Upper lobe of left lung (tissue), 6 donors: ENCODE results near the gene PROKR2. TPM values are rescaled to one million over a fixed set of nuclear protein-coding genes. Genes with fewer than 3 reads are reported as not detected.

Source experiments
- ATAC-seq, 2 donors: fragments of 200-7000 bp; cut with Tn5 transposase; one replicate each; pipeline ENCODE4 v1.9.1; 2022; ENCODE audit warnings: mild to moderate bottlenecking in 2 of 2, moderate library complexity in 2 of 2; ENCODE audit not compliant: low FRiP score in 2 of 2
- DNase-seq, 2 donors: peaks; one replicate each; pipeline ENCODE4 v3.0.0-alpha.2; 2019 to 2020
- H3K27ac ChIP-seq, 4 donors: fragments of 200-600 bp; sonication (generic); one replicate each; pipeline ENCODE4 v1.5.1; 2016 to 2019
- H3K27me3 ChIP-seq, 4 donors: fragments of 200-600 bp; sonication (generic); one replicate each; pipeline ENCODE4 v1.5.1; 2017 to 2019
- H3K36me3 ChIP-seq, 4 donors: fragments of 200-600 bp; sonication (generic); one replicate each; pipeline ENCODE4 v1.5.1; 2016 to 2019
- H3K4me1 ChIP-seq, 4 donors: fragments of 200-600 bp; sonication (generic); one replicate each; pipeline ENCODE4 v1.5.1; 2018 to 2019
- H3K4me3 ChIP-seq, 4 donors: fragments of 200-600 bp; sonication (generic); one replicate each; pipeline ENCODE4 v1.5.1; 2017 to 2019; ENCODE audit warnings: mild to moderate bottlenecking in 2 of 4, moderate library complexity in 1 of 4
- H3K9me3 ChIP-seq, 4 donors: fragments of 200-600 bp; sonication (generic); one replicate each; pipeline ENCODE4 v1.5.1; 2018 to 2019
- CTCF ChIP-seq, 6 experiments: fragments of 450-650 bp in 4 of 6; fragments of 200-600 bp in 2 of 6; sonication (generic) in 2 of 6; IDR thresholded peaks; one replicate each; pipeline ENCODE4 v1.5.1; 2016 to 2019; ENCODE audit warnings: antibody characterized with exemption in 6 of 6
- EP300 ChIP-seq, 4 donors: sonication (generic); formaldehyde crosslinking; IDR thresholded peaks; one replicate each; pipeline ENCODE4 v1.5.1; 2017; ENCODE audit warnings: antibody characterized with exemption in 4 of 4, control low read depth in 2 of 4
- POLR2A ChIP-seq, 4 donors: fragments of 450-650 bp; IDR thresholded peaks; one replicate each; pipeline ENCODE4 v1.5.1; 2016 to 2017; ENCODE audit warnings: antibody characterized with exemption in 4 of 4, mild to moderate bottlenecking in 2 of 4
- POLR2AphosphoS5 ChIP-seq, 2 donors: sonication (generic); formaldehyde crosslinking; IDR thresholded peaks; one replicate each; pipeline ENCODE4 v1.5.1; 2017; ENCODE audit warnings: antibody characterized with exemption in 2 of 2
- WGBS, 2 donors: methylation state at CpG; one replicate each; pipeline ENCODE4 v1.1.5; 2017 to 2018; 5-methylcytosine and 5-hydroxymethylcytosine counted together
- total RNA-seq, 6 donors: library from RNA; depleted of rRNA in 4 of 6; stranded (reverse); fragments of >200 nt in 4 of 6; gene quantifications; one replicate each; pipeline versions ENCODE4 v1.1.0 to v1.2.1, GENCODE V29; 2016 to 2021
- donor health status: DM: no; HTN: no; CAD: no; lungs with moderate emphysema.
- donor health status: DM: no; HTN: yes; CAD: no; lungs with severe emphysema.

The PROKR2 gene
- total RNA-seq, 6 donors from 2014 or later = not detected

- no peak for ATAC-seq
- no peaks in the 10 kb centered on the region for H3K4me1 ChIP-seq
- DNase-seq = no peak
- TF ChIP-seq CTCF (IDR thresholded peaks at IDR 0.05) (no peak), POLR2AphosphoS5 (IDR thresholded peaks at IDR 0.05) (no peak), POLR2A (IDR thresholded peaks at IDR 0.05) (no peak), EP300 (IDR thresholded peaks at IDR 0.05) (no peak)
- 56 to 66% methylated on average over 4 of the region's 4 CpGs for WGBS, 2 donors
- H3K27me3 ChIP-seq = no peaks in the 10 kb centered on the region
- H3K27ac ChIP-seq = no peak overlapping the region
- no peaks in the 10 kb centered on the region for H3K36me3 ChIP-seq
- H3K9me3 ChIP-seq = peaks cover 0 to 10% (median 0%) of the 10 kb centered on the region in 4 donors
- H3K4me3 ChIP-seq = no peak overlapping the region
Observed at GRCh38 chr20:5361176-5361575, 44.4 kb upstream of the PROKR2 start.

- ATAC-seq (peak in 1 of 2 donors; percentile 61), DNase-seq (no peak)
- Histone ChIP-seq H3K4me3 (no peak overlapping the region), H3K27ac (no peak overlapping the region), H3K4me1 (no peaks in the 10 kb centered on the region), H3K9me3 (peaks cover 0 to 3% (median 0%) of the 10 kb centered on the region in 4 donors), H3K36me3 (no peaks in the 10 kb centered on the region), H3K27me3 (no peaks in the 10 kb centered on the region)
- 61 to 66% methylated on average over 2 of the region's 2 CpGs for WGBS, 2 donors
- TF ChIP-seq POLR2A (IDR thresholded peaks at IDR 0.05) = no peak
- no peak for TF ChIP-seq POLR2AphosphoS5 (IDR thresholded peaks at IDR 0.05)
- no peak for TF ChIP-seq EP300 (IDR thresholded peaks at IDR 0.05)
- no peak for TF ChIP-seq CTCF (IDR thresholded peaks at IDR 0.05)
Observed at GRCh38 chr20:5357946-5358345, 41.2 kb upstream of the PROKR2 start.

- no peak for TF ChIP-seq POLR2AphosphoS5 (IDR thresholded peaks at IDR 0.05)
- TF ChIP-seq POLR2A (IDR thresholded peaks at IDR 0.05) = no peak
- no peak for TF ChIP-seq EP300 (IDR thresholded peaks at IDR 0.05)
- TF ChIP-seq CTCF (IDR thresholded peaks at IDR 0.05) = no peak
- no peak for ATAC-seq
- Histone ChIP-seq H3K27ac (no peak overlapping the region), H3K4me3 (no peak overlapping the region), H3K4me1 (no peaks in the 10 kb centered on the region), H3K36me3 (no peaks in the 10 kb centered on the region), H3K27me3 (no peaks in the 10 kb centered on the region), H3K9me3 (peaks cover 0 to 3% (median 0%) of the 10 kb centered on the region in 4 donors)
- 68 to 81% methylated on average over 4 of the region's 4 CpGs for WGBS, 2 donors
- no peak for DNase-seq
Observed at GRCh38 chr20:5356941-5357340, 40.2 kb upstream of the PROKR2 start.

GRCh38 chr20:5354901-5355300 is 38.1 kb upstream of the PROKR2 start:
- WGBS, 2 donors = 80 to 88% methylated on average over 2 of the region's 2 CpGs
- Histone ChIP-seq H3K27me3 (no peaks in the 10 kb centered on the region), H3K27ac (no peak overlapping the region), H3K9me3 (peaks cover 0 to 3% (median 0%) of the 10 kb centered on the region in 4 donors), H3K36me3 (no peaks in the 10 kb centered on the region), H3K4me1 (no peaks in the 10 kb centered on the region), H3K4me3 (no peak overlapping the region)
- DNase-seq (no peak), ATAC-seq (no peak)
- TF ChIP-seq POLR2AphosphoS5 (IDR thresholded peaks at IDR 0.05) (no peak), POLR2A (IDR thresholded peaks at IDR 0.05) (no peak), EP300 (IDR thresholded peaks at IDR 0.05) (no peak), CTCF (IDR thresholded peaks at IDR 0.05) (no peak)
